Measurements from ENCODE around the gene MAP1LC3B2.
A peak's percentile ranks its signal among the peaks of the same experiment; 100 is the strongest.

The MAP1LC3B2 gene

GRCh38 chr12:116591855-116592637 lies 32.9 kb downstream of the MAP1LC3B2 start:
- no peak for DNase-seq (ENCODE audit: low spot score)
- FAIRE-seq = no peak

GRCh38 chr12:116592731-116593130 lies 33.5 kb downstream of the MAP1LC3B2 start:
- DNase-seq (ENCODE audit: low spot score) = no peak
- FAIRE-seq = no peak

GRCh38 chr12:116594325-116595038 lies 35.3 kb downstream of the MAP1LC3B2 start:
- DNase-seq (ENCODE audit: low spot score) (no peak), FAIRE-seq (no peak)

GRCh38 chr12:116595186-116595585 lies 36.0 kb downstream of the MAP1LC3B2 start:
- FAIRE-seq = no peak
- DNase-seq (ENCODE audit: low spot score) = no peak

GRCh38 chr12:116595672-116596071 lies 36.5 kb downstream of the MAP1LC3B2 start:
- DNase-seq (ENCODE audit: low spot score) (no peak), FAIRE-seq (no peak)

- FAIRE-seq = no peak
These were observed 38.7 kb downstream of the MAP1LC3B2 start for GRCh38 chr12:116597886-116598285.

GRCh38 chr12:116598311-116599284 lies 39.4 kb downstream of the MAP1LC3B2 start:
- no peak for FAIRE-seq
- DNase-seq (ENCODE audit: low spot score) = no peak

More at GRCh38 chr12:116597886-116598285, 38.7 kb downstream of the MAP1LC3B2 start:
- no peak for DNase-seq (ENCODE audit: low spot score)

- no peak for FAIRE-seq
- no peak for DNase-seq (ENCODE audit: low spot score)
These were observed 40.3 kb downstream of the MAP1LC3B2 start for GRCh38 chr12:116599285-116600136.

- FAIRE-seq (no peak), DNase-seq (ENCODE audit: low spot score) (peak; percentile 16)
These were observed 42.1 kb downstream of the MAP1LC3B2 start for GRCh38 chr12:116600959-116601918.

GRCh38 chr12:116601933-116602810 lies 43.0 kb downstream of the MAP1LC3B2 start:
- DNase-seq (ENCODE audit: low spot score) = no peak
- FAIRE-seq = no peak

- FAIRE-seq (no peak), DNase-seq (ENCODE audit: low spot score) (no peak)
These were observed 44.5 kb downstream of the MAP1LC3B2 start for GRCh38 chr12:116603546-116604177.

- FAIRE-seq (no peak), DNase-seq (ENCODE audit: low spot score) (no peak)
These were observed 45.2 kb downstream of the MAP1LC3B2 start for GRCh38 chr12:116604178-116604895.

GRCh38 chr12:116604951-116605641 lies 45.9 kb downstream of the MAP1LC3B2 start:
- DNase-seq (ENCODE audit: low spot score) = no peak
- no peak for FAIRE-seq

GRCh38 chr12:116606397-116606796 lies 47.2 kb downstream of the MAP1LC3B2 start:
- FAIRE-seq = no peak

GRCh38 chr12:116607039-116607438 lies 47.9 kb downstream of the MAP1LC3B2 start:
- FAIRE-seq = no peak
- no peak for DNase-seq (ENCODE audit: low spot score)

More at GRCh38 chr12:116606397-116606796, 47.2 kb downstream of the MAP1LC3B2 start:
- DNase-seq (ENCODE audit: low spot score) = no peak

- DNase-seq (ENCODE audit: low spot score) (no peak), FAIRE-seq (no peak)
These were observed 50.3 kb downstream of the MAP1LC3B2 start for GRCh38 chr12:116609319-116610114.
